H1 (cell line): ENCODE results near the gene KLHL14. TPM values are rescaled to one million over a fixed set of nuclear protein-coding genes. Genes with fewer than 3 reads are reported as not detected.

ENCODE experiments used
- CBX8 ChIP-seq: fragments of 300-800, 300-1000 bp; sonication (generic); IDR thresholded peaks from 2 replicates; pipeline ENCODE4 v1.7.1; 2016; ENCODE audit warnings: low read depth, low read length, borderline replicate concordance
- polyA plus RNA-seq, 7 experiments: library from polyadenylated mRNA; depleted of rRNA in 3 of 7; stranded (reverse) in 5 of 7; unstranded in 2 of 7; fragments of >200 nt in 5 of 7; fragments of 200-250 nt in 2 of 7; gene quantifications; 1 replicate in 5 of 7; 2 replicates in 1 of 7; 4 replicates in 1 of 7; pipeline versions ENCODE4 v1.2.1 to v1.2.3, GENCODE V29; 2011 to 2013; ENCODE audit warnings: missing spikeins in 2 of 7, mixed read lengths in 2 of 7
- total RNA-seq: library from RNA; stranded (reverse); fragmentation: NEBNext Ultra II Directional; extraction: Animal tissue kit (Norgen Biotek cat#: 25700); gene quantifications from 2 replicates; pipeline ENCODE4 v1.2.1, GENCODE V29; 2021

Gene KLHL14
- total and polyA plus RNA-seq, 2 of the 8 experiments (the other 6 are each of a cell fraction or from before 2014, with no cell fraction given), result 1.1 to 1.2 TPM

DNA sequence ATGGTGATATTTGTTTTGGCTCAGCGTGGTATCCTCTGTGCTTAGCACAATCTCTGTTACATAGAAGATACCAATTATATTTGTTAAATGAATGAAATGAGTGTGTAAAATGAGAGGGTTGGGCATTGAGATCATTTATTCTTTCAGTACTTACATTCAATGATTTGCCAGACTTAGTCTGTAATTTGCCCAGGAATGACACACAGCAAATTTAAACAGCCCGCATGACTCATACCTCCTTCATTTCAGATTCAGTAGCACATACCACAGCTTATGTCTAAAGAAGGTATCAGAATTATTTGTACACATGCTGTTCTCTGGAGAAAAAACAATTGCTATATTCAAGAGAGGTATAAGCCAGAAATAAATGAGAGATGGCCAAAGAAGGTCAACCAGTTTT is 37.0 kb downstream of the KLHL14 start (continued):
- TF ChIP-seq CBX8, result no peak
